SU-DHL-6 (cell line): ENCODE measurements around the gene KIF18B.

ENCODE experiments used
- H2AFZ ChIP-seq: fragments of 200-600 bp; sonication (generic); 2 replicates; pipeline ENCODE4 v1.6.1; 2014; ENCODE audit warnings: low read depth, mild to moderate bottlenecking, moderate library complexity, mixed read lengths, antibody characterized with exemption, low read length; ENCODE audit not compliant: severe bottlenecking
- H3F3A ChIP-seq: fragments of 200-600 bp; shearing (Covaris generic); 2 replicates; pipeline ENCODE4 v1.6.0; 2016; ENCODE audit warnings: antibody characterized with exemption, mild to moderate bottlenecking; ENCODE audit not compliant: insufficient read depth
- H3K27ac ChIP-seq: fragments of 200-600 bp; sonication (generic); 2 replicates; pipeline ENCODE4 v1.5.1; 2016; ENCODE audit warnings: low read depth, mild to moderate bottlenecking, low read length, moderate library complexity, mixed read lengths
- H3K27me3 ChIP-seq: fragments of 200-600 bp; sonication (generic), shearing (Covaris generic); 2 replicates; pipeline ENCODE4 v1.6.0; 2014; ENCODE audit warnings: mild to moderate bottlenecking, low read length
- H3K36me3 ChIP-seq: fragments of 200-600 bp; sonication (generic); 2 replicates; pipeline ENCODE4 v1.6.1; 2014; ENCODE audit warnings: mild to moderate bottlenecking, low read length, mixed read lengths
- H3K4me2 ChIP-seq: fragments of 300-600, 200-600 bp; shearing (Covaris generic), sonication (generic); 2 replicates; pipeline ENCODE4 v1.6.0; 2014; ENCODE audit warnings: low read length, low read depth, mild to moderate bottlenecking; ENCODE audit not compliant: poor library complexity, severe bottlenecking
- H3K4me3 ChIP-seq: fragments of 200-600 bp; sonication (generic); 2 replicates; pipeline ENCODE4 v1.5.1; 2014; ENCODE audit warnings: antibody characterized with exemption, low read length, mild to moderate bottlenecking, mixed read lengths; ENCODE audit not compliant: insufficient read depth, poor library complexity, severe bottlenecking
- H3K79me2 ChIP-seq: fragments of 200-600 bp; sonication (generic); 2 replicates; pipeline ENCODE4 v1.6.1; 2014; ENCODE audit warnings: mild to moderate bottlenecking, low read length, moderate library complexity; ENCODE audit not compliant: insufficient read depth
- H3K9ac ChIP-seq: fragments of 200-600 bp; sonication (generic); 2 replicates; pipeline ENCODE4 v1.7.0; 2014; ENCODE audit warnings: mild to moderate bottlenecking, low read length
- H3K9me2 ChIP-seq: fragments of 200-600 bp; sonication (generic); replicated peaks from 2 replicates; pipeline ENCODE4 v1.6.1; 2014; ENCODE audit warnings: low read length; ENCODE audit not compliant: insufficient read depth
- H3K9me3 ChIP-seq: fragments of 200-600 bp; sonication (generic); 2 replicates; pipeline ENCODE4 v1.6.1; 2014; ENCODE audit warnings: low read length, mixed read lengths; ENCODE audit not compliant: insufficient read depth
- H4K20me1 ChIP-seq: fragments of 200-600 bp; sonication (generic); 2 replicates; pipeline ENCODE4 v1.6.1; 2014; ENCODE audit warnings: low read depth, mild to moderate bottlenecking, antibody characterized with exemption, low read length, moderate library complexity, mixed read lengths
- EZH2phosphoT487 ChIP-seq: fragments of 200-600 bp; sonication (generic), shearing (Covaris generic); conservative IDR thresholded peaks from 2 replicates; pipeline ENCODE4 v1.6.1; 2018; ENCODE audit warnings: mild to moderate bottlenecking, antibody characterized with exemption, low read length, moderate library complexity, mixed read lengths
- TF ChIP-seq, protein P1 (sequence below): fragments of 200-600 bp; sonication (generic); IDR thresholded peaks from one replicate; pipeline ENCODE4 v1.5.1; 2017; ENCODE audit warnings: antibody characterized with exemption, mild to moderate bottlenecking, low read length, moderate library complexity; ENCODE audit not compliant: insufficient read depth, poor library complexity, severe bottlenecking

Gene KIF18B

GRCh38 chr17:44967026-44967906 lies 19.7 kb upstream of the KIF18B start:
- Histone ChIP-seq H3F3A (no peaks in the 10 kb centered on the region), H3K9ac (no peak overlapping the region), H2AFZ (no peak overlapping the region), H4K20me1 (no peaks in the 10 kb centered on the region), H3K36me3 (no peaks in the 10 kb centered on the region), H3K27ac (no peak overlapping the region), H3K9me3 (no peaks in the 10 kb centered on the region), H3K79me2 (no peaks in the 10 kb centered on the region), H3K9me2 (no peaks in the 10 kb centered on the region), H3K27me3 (no peaks in the 10 kb centered on the region), H3K4me3 (no peak overlapping the region), H3K4me2 (no peak overlapping the region)
- TF ChIP-seq, protein P1, sequence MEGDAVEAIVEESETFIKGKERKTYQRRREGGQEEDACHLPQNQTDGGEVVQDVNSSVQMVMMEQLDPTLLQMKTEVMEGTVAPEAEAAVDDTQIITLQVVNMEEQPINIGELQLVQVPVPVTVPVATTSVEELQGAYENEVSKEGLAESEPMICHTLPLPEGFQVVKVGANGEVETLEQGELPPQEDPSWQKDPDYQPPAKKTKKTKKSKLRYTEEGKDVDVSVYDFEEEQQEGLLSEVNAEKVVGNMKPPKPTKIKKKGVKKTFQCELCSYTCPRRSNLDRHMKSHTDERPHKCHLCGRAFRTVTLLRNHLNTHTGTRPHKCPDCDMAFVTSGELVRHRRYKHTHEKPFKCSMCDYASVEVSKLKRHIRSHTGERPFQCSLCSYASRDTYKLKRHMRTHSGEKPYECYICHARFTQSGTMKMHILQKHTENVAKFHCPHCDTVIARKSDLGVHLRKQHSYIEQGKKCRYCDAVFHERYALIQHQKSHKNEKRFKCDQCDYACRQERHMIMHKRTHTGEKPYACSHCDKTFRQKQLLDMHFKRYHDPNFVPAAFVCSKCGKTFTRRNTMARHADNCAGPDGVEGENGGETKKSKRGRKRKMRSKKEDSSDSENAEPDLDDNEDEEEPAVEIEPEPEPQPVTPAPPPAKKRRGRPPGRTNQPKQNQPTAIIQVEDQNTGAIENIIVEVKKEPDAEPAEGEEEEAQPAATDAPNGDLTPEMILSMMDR: no peak
- TF ChIP-seq EZH2phosphoT487: no peak

DNA sequence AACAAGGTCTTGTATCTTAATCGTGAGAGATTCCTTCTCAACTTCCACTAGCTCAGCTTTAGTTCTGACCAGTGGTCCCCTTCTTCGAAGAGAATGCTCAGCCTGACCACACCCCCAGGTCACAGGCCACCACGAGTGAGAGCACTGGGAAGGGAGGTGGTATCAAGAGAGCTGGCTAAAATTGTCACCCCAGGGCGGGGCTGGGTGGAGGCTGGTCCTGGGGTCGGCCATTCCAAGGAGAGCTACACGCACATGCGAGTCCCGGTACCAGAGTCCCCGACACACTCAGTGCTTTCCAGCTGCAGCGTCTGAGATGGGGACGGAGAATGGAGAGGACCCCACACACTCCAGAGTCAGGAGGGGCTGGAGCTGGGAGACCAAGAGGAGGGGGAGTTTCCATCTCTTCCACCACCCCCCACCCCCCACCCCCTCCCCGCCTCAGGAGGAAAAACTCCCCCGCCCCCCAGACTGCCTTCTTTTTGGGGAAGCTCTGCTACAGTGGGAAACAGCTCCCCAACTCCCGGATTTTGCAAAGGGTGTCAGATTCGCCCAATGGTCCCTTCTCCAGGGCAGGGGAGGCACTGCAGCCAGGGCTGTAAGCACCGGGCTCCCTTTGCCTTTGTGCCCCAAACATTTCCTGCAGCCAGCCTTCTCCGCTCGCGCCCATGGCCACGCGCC lies 18.9 kb upstream of the KIF18B start:
- no peaks in the 10 kb centered on the region for H3K9me2 ChIP-seq
- no peak overlapping the region for H3K9ac ChIP-seq
- H3K36me3 ChIP-seq: no peaks in the 10 kb centered on the region
- H3F3A ChIP-seq: no peaks in the 10 kb centered on the region
- H3K9me3 ChIP-seq: no peaks in the 10 kb centered on the region
- no peaks in the 10 kb centered on the region for H4K20me1 ChIP-seq
- H3K79me2 ChIP-seq: no peaks in the 10 kb centered on the region
- no peak overlapping the region for H2AFZ ChIP-seq
- no peaks in the 10 kb centered on the region for H3K27me3 ChIP-seq
- no peak overlapping the region for H3K4me3 ChIP-seq
- no peak overlapping the region for H3K4me2 ChIP-seq
- TF ChIP-seq, protein P1: no peak
- TF ChIP-seq EZH2phosphoT487: no peak
- H3K27ac ChIP-seq: no peak overlapping the region

GRCh38 chr17:44965481-44966234 lies 18.1 kb upstream of the KIF18B start:
- TF ChIP-seq EZH2phosphoT487: no peak
- TF ChIP-seq, protein P1: no peak
- H3K4me3 ChIP-seq: no peak overlapping the region
- H3K9me2 ChIP-seq: no peaks in the 10 kb centered on the region
- no peak overlapping the region for H3K4me2 ChIP-seq
- no peak overlapping the region for H3K27ac ChIP-seq
- no peaks in the 10 kb centered on the region for H3K36me3 ChIP-seq
- H3K9me3 ChIP-seq: no peaks in the 10 kb centered on the region
- no peaks in the 10 kb centered on the region for H3K27me3 ChIP-seq
- H3K9ac ChIP-seq: no peak overlapping the region
- H3F3A ChIP-seq: no peaks in the 10 kb centered on the region
- no peak overlapping the region for H2AFZ ChIP-seq
- H3K79me2 ChIP-seq: no peaks in the 10 kb centered on the region
- no peaks in the 10 kb centered on the region for H4K20me1 ChIP-seq
